NB4 (cell line): ENCODE measurements around the gene EDEM1.

Source experiments
- DNase-seq: peaks from one replicate; pipeline ENCODE4 v3.0.0; 2010; ENCODE audit warnings: low read depth
- H3K4me3 ChIP-seq: one replicate; pipeline ENCODE4 v1.5.1; 2011; ENCODE audit warnings: mild to moderate bottlenecking, low read depth, low read length, moderate library complexity
- CTCF ChIP-seq: IDR thresholded peaks from one replicate; pipeline ENCODE4 v1.5.1; 2012; ENCODE audit warnings: low read depth, low read length
- MAX ChIP-seq: IDR thresholded peaks from 2 replicates; pipeline ENCODE4 v1.6.1; 2011; ENCODE audit warnings: low read depth, low read length
- MYC ChIP-seq: IDR thresholded peaks from 2 replicates; pipeline ENCODE4 v1.6.1; 2011; ENCODE audit warnings: low read depth, low read length
- POLR2A ChIP-seq: IDR thresholded peaks from 2 replicates; pipeline ENCODE4 v1.6.1; 2011; ENCODE audit warnings: mild to moderate bottlenecking; ENCODE audit not compliant: insufficient read length; ENCODE audit errors: extremely low read depth

The EDEM1 gene

DNA sequence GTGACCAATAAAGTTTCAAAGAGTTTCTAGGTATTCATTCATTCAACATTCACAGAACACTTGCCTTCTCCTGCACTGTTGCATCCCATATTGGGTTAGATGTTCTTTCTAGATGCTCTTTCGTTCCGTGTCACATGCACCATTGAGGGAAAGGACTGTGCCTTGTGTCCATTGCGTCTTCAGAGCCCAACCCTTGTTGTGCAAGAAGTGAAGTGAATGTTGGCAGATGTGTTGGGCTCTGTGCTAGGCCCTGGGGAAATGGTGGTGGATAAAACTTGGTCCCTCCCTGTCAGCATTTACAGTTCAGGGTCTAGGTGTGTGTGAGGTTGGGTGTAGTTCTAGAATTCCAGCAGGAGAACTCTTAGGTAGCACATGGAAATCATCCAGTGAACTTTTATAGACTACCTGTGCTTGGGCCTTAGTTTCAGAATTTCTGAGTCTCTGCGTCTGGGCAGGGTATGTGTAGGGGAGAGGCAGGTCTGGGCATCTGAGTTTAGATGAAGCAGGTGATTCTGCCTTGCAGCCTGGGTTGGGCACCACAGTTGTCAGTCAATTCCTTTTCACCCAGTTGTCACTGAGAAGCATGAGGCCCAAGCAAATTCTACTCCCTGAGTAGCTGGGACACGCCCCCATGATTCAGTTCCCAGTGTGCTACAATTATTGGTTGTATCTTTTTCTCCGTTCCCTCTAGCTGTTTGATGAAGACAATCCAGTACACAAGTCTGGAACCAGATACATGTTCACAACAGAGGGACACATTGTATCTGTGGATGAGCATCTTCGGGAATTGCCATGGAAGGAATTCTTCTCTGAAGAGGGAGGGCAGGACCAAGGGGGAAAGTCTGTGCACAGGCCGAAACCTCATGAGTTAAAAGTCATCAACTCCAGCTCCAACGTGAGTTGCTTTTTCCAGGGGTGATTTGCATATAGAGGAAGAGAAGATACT, 25.4 kb downstream of the EDEM1 start:
- TF ChIP-seq CTCF (no peak), MAX (no peak), POLR2A (no peak), MYC (no peak)
- no peak overlapping the region for H3K4me3 ChIP-seq
- no peak for DNase-seq

DNA sequence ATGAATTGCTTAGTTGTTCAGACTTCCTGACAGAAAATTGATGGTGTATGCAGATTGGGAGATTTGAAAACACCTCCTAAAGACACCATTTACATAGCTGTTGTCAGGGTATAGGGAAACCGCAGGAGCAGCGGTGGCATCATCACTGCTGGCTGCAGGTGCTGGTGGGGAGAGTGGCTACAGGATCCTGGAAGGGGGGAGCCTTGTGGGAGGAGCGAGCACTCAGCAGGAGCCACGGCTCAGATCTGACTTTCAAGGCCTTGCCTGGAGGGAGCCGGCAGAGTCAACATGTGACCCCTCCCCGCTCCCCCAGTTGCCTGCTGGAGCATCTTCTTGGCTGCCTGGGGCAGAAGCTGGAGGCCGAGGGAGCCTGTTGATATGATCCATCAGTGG, 26.1 kb downstream of the EDEM1 start:
- DNase-seq, result no peak
- TF ChIP-seq CTCF, result no peak
- TF ChIP-seq MAX, result no peak
- TF ChIP-seq MYC, result no peak
- TF ChIP-seq POLR2A, result no peak
- H3K4me3 ChIP-seq, result no peak overlapping the region

DNA sequence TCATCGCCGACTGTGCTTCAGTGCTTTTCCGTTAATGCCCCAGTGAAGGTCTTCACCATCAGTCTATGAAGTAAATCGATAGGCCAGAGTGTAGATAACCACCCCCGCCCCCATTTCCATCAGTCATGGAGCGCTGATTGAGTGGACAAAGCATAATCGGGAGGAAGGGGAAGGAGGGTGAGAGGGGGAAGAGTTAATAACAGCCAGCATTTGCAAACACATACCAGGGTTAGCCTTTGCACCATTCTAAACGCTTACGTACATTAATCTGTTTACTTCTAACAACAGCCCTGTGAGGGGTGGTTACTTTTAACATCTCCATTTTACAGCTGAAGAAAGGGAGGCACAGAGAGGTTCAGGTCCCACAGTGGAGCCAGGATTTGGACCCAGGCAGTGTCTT, 26.8 kb downstream of the EDEM1 start:
- no peak for TF ChIP-seq MYC
- TF ChIP-seq MAX, result no peak
- TF ChIP-seq POLR2A, result no peak
- no peak for TF ChIP-seq CTCF
- no peak for DNase-seq
- H3K4me3 ChIP-seq, result no peak overlapping the region

- TF ChIP-seq MYC (no peak), CTCF (no peak), MAX (no peak), POLR2A (no peak)
- no peak for DNase-seq
- H3K4me3 ChIP-seq, result no peak overlapping the region
Observed at GRCh38 chr3:5217824-5218595, 30.5 kb downstream of the EDEM1 start.

- no peak overlapping the region for H3K4me3 ChIP-seq
- DNase-seq, result no peak
- no peak for TF ChIP-seq MAX
- TF ChIP-seq CTCF, result no peak
- no peak for TF ChIP-seq MYC
- no peak for TF ChIP-seq POLR2A
Observed at GRCh38 chr3:5218815-5219214, 31.3 kb downstream of the EDEM1 start.
